WERI-Rb-1 (cell line): ENCODE measurements around the gene TEN1.

ENCODE experiments used
- DNase-seq: peaks from one replicate; pipeline ENCODE4 v3.0.0-alpha.2; 2020
- H3K27ac ChIP-seq: fragments of 250-450 bp; sonication (Bioruptor Pico); 2 replicates; pipeline ENCODE4 v1.5.1; 2020; ENCODE audit warnings: mild to moderate bottlenecking, moderate library complexity
- H3K27me3 ChIP-seq: fragments of 250-450 bp; sonication (Bioruptor Pico); 2 replicates; pipeline ENCODE4 v1.5.1; 2021; ENCODE audit warnings: mild to moderate bottlenecking, low read depth, moderate library complexity; ENCODE audit not compliant: insufficient read depth, severe bottlenecking
- H3K36me3 ChIP-seq: fragments of 250-450 bp; sonication (Bioruptor Pico); 2 replicates; pipeline ENCODE4 v1.5.1; 2020; ENCODE audit warnings: mild to moderate bottlenecking, moderate library complexity
- H3K4me3 ChIP-seq: 2 replicates; pipeline ENCODE4 v1.5.1; 2011; ENCODE audit warnings: low read depth, mild to moderate bottlenecking, control low read depth, low read length
- H3K9me3 ChIP-seq: fragments of 250-450 bp; sonication (Bioruptor Pico); 2 replicates; pipeline ENCODE4 v1.5.1; 2021; ENCODE audit warnings: mild to moderate bottlenecking, moderate library complexity; ENCODE audit not compliant: severe bottlenecking
- CTCF ChIP-seq: IDR thresholded peaks from 2 replicates; pipeline ENCODE4 v1.5.1; 2011; ENCODE audit warnings: low read depth, mild to moderate bottlenecking, control low read depth, inconsistent platforms, low read length

The TEN1 gene

DNA sequence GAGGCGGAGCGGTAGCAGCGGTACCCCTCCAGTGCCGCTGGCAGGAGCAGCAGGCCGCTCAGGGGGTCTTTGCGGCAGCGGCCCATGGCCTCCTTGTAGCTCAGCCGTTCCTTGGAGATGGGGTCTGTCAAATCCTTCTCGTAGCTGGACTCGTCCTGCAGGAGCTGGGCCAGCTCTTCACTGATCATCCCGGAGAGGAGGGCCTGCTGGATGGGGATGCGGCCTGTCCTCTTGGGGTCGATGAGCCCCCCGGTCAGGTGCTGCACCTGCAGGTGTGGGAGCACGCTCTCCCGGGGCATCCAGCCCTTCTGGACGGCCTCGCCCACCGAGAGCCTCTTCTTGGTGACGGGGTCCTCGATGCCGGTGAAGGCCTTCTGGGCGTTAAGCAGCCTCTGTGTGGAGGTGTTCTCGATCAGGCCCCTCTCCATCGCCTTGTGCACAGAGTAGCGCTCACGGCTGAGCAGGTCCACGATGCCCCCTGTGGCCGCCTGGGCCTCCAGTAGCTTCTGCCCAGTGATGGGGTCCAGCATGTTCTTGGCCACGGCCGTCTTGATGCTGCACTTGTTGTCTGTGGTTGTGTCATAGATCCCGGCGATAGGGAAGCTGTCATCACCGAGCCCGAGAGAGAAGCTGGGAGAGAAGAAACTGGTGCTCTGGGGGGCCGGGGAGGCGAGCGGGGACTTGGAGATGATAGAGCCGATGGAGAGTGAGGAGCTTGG lies 28.2 kb downstream of the TEN1 start:
- Histone ChIP-seq H3K4me3 (no peak overlapping the region), H3K36me3 (peaks cover 49% of the 10 kb centered on the region), H3K9me3 (no peaks in the 10 kb centered on the region), H3K27me3 (no peaks in the 10 kb centered on the region), H3K27ac (no peak overlapping the region)
- DNase-seq: no peak
- no peak for TF ChIP-seq CTCF

DNA sequence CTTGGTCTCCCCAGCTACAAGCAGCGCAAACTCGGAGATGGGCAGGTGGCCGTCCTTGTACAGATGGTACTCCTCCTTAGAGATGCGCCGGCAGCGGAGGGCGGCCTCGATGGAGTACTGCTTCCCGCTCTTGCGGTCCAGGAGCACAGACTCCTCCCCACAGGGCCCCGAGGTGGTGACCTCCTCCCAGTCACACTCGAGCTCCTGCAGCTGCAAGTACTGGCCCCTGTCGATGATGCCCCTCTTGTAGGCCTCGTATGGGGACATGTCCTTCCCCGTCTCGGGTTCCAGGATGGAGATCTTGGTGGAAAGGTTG lies 28.8 kb downstream of the TEN1 start:
- no peak overlapping the region for H3K27ac ChIP-seq
- no peak for TF ChIP-seq CTCF
- no peak for DNase-seq
- H3K36me3 ChIP-seq: peaks cover 47% of the 10 kb centered on the region
- no peak overlapping the region for H3K4me3 ChIP-seq
- no peaks in the 10 kb centered on the region for H3K27me3 ChIP-seq
- H3K9me3 ChIP-seq: no peaks in the 10 kb centered on the region

- no peaks in the 10 kb centered on the region for H3K9me3 ChIP-seq
- H3K4me3 ChIP-seq: no peak overlapping the region
- H3K36me3 ChIP-seq: peaks cover 45% of the 10 kb centered on the region
- no peaks in the 10 kb centered on the region for H3K27me3 ChIP-seq
- no peak overlapping the region for H3K27ac ChIP-seq
- no peak for TF ChIP-seq CTCF
- no peak for DNase-seq
Observed at GRCh38 chr17:76008208-76008607, 29.2 kb downstream of the TEN1 start.

GRCh38 chr17:76008630-76009425 lies 29.8 kb downstream of the TEN1 start:
- TF ChIP-seq CTCF: no peak
- H3K27ac ChIP-seq: no peak overlapping the region
- no peaks in the 10 kb centered on the region for H3K9me3 ChIP-seq
- H3K27me3 ChIP-seq: no peaks in the 10 kb centered on the region
- no peak overlapping the region for H3K4me3 ChIP-seq
- DNase-seq: no peak
- H3K36me3 ChIP-seq: peaks cover 40% of the 10 kb centered on the region

DNA sequence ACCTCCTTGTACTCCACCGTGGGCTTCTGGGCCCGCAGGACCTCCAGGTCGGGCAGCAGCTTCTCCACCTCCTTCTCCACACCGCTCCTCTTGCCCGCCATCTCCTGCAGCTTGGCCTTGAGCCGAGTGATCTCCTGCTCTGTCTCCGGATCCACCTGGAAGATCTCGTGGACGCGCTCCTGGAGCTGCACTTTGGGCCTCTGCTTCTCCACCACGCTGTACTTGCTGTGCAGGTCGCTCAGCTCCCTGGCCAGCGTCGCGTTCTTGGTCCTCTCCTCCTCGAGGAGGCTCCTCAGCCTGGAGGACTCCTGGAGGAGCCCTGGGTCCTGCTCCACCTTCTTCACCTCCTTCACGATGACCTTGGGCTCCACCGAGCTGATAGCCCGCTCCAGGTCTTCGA lies 30.4 kb downstream of the TEN1 start:
- H3K27me3 ChIP-seq: no peaks in the 10 kb centered on the region
- TF ChIP-seq CTCF: no peak
- H3K36me3 ChIP-seq: peaks cover 33% of the 10 kb centered on the region
- H3K4me3 ChIP-seq: no peak overlapping the region
- no peaks in the 10 kb centered on the region for H3K9me3 ChIP-seq
- H3K27ac ChIP-seq: no peak overlapping the region
- DNase-seq: no peak
